HEK293 (cell line): Measurements from ENCODE around the gene EFEMP1.

Experiments used
- CTCF ChIA-PET: fragments of 350-600 bp; formaldehyde crosslinking; extraction: SDS; loops from one replicate; lab custom pipeline; 2021; ENCODE audit warnings: antibody characterized with exemption; lab: Yijun Ruan, JAX
- POLR2A ChIA-PET: fragments of 300-600 bp; formaldehyde crosslinking; extraction: SDS; loops from one replicate; lab custom pipeline; 2020; ENCODE audit warnings: antibody characterized with exemption, inconsistent platforms; lab: Yijun Ruan, JAX
- H3K27ac ChIP-seq: fragments of 200-500 bp; sonication (Bioruptor generic); 2 replicates; pipeline ENCODE4 v1.5.1; 2014; ENCODE audit warnings: low read depth, low read length, control low read depth, inconsistent platforms; ENCODE audit errors: extremely low read depth
- H3K36me3 ChIP-seq, 2 experiments: fragments of 200-500 bp in 1 of 2; sonication (Bioruptor generic) in 1 of 2; 1 replicate in 1 of 2; 2 replicates in 1 of 2; pipeline ENCODE4 v1.5.1; 2014 to 2017; ENCODE audit warnings: inconsistent platforms in 2 of 2, low read length in 2 of 2; ENCODE audit not compliant: control insufficient read depth in 2 of 2, insufficient read depth in 1 of 2
- H3K4me1 ChIP-seq: fragments of 200-500 bp; sonication (Bioruptor generic); 2 replicates; pipeline ENCODE4 v1.5.1; 2014; ENCODE audit warnings: mild to moderate bottlenecking, low read length, inconsistent platforms; ENCODE audit not compliant: control insufficient read depth, insufficient read depth
- H3K4me3 ChIP-seq: 2 replicates; pipeline ENCODE4 v1.5.1; 2011; ENCODE audit warnings: low read depth, mild to moderate bottlenecking, control low read depth, low read length, moderate library complexity
- H3K9me3 ChIP-seq: fragments of 200-500 bp; sonication (Bioruptor generic); 2 replicates; pipeline ENCODE4 v1.5.1; 2014; ENCODE audit warnings: low read depth, low read length, inconsistent platforms; ENCODE audit not compliant: control insufficient read depth, insufficient read depth
- AEBP2 ChIP-seq: fragments of 450-650 bp; formaldehyde crosslinking; IDR thresholded peaks from 2 replicates; pipeline ENCODE4 v1.5.1; 2016; ENCODE audit warnings: missing biosample characterization, missing genetic modification characterization, borderline replicate concordance
- GLI2 ChIP-seq: fragments of 450-650 bp; formaldehyde crosslinking; IDR thresholded peaks from 2 replicates; pipeline ENCODE4; 2017; ENCODE audit warnings: missing biosample characterization, missing genetic modification characterization, low read depth, borderline replicate concordance
- GLIS1 ChIP-seq: fragments of 450-650 bp; formaldehyde crosslinking; IDR thresholded peaks from 2 replicates; pipeline ENCODE4 v1.5.1; 2016; ENCODE audit warnings: missing biosample characterization, missing genetic modification characterization
- MZF1 ChIP-seq: fragments of 450-650 bp; formaldehyde crosslinking; IDR thresholded peaks from 2 replicates; pipeline ENCODE4 v1.5.1; 2017; ENCODE audit warnings: missing biosample characterization, missing genetic modification characterization, borderline replicate concordance
- PRDM4 ChIP-seq: fragments of 450-650 bp; formaldehyde crosslinking; IDR thresholded peaks from 2 replicates; pipeline ENCODE4 v1.5.1; 2017; ENCODE audit warnings: missing biosample characterization, missing genetic modification characterization
- SALL2 ChIP-seq: fragments of 450-650 bp; formaldehyde crosslinking; IDR thresholded peaks from 2 replicates; pipeline ENCODE4 v1.5.0; 2017; ENCODE audit warnings: missing biosample characterization, mild to moderate bottlenecking, missing genetic modification characterization, borderline replicate concordance
- SCRT2 ChIP-seq: fragments of 450-650 bp; formaldehyde crosslinking; IDR thresholded peaks from 2 replicates; pipeline ENCODE4 v1.5.1; 2016; ENCODE audit warnings: missing biosample characterization, missing genetic modification characterization
- ZBTB21 ChIP-seq: fragments of 450-650 bp; formaldehyde crosslinking; IDR thresholded peaks from 2 replicates; pipeline ENCODE4 v1.5.1; 2017; ENCODE audit warnings: missing biosample characterization, missing genetic modification characterization
- ZFP41 ChIP-seq: fragments of 450-650 bp; formaldehyde crosslinking; IDR thresholded peaks from 2 replicates; pipeline ENCODE4 v1.5.1; 2016; ENCODE audit warnings: missing biosample characterization, missing genetic modification characterization, borderline replicate concordance
- ZIC2 ChIP-seq: fragments of 450-650 bp; formaldehyde crosslinking; IDR thresholded peaks from 2 replicates; pipeline ENCODE4 v1.5.1; 2016; ENCODE audit warnings: missing biosample characterization, missing genetic modification characterization
- ZNF157 ChIP-seq: fragments of 450-650 bp; formaldehyde crosslinking; IDR thresholded peaks from 2 replicates; pipeline ENCODE4 v1.5.1; 2016; ENCODE audit warnings: missing biosample characterization, missing genetic modification characterization
- ZNF169 ChIP-seq: fragments of 450-650 bp; formaldehyde crosslinking; IDR thresholded peaks from 2 replicates; pipeline ENCODE4 v1.5.1; 2016; ENCODE audit warnings: missing biosample characterization, missing genetic modification characterization
- ZNF24 ChIP-seq: fragments of 450-650 bp; formaldehyde crosslinking; IDR thresholded peaks from 2 replicates; pipeline ENCODE4 v1.5.1; 2016; ENCODE audit warnings: missing biosample characterization, missing genetic modification characterization
- ZNF324 ChIP-seq: fragments of 450-650 bp; formaldehyde crosslinking; IDR thresholded peaks from 2 replicates; pipeline ENCODE4 v1.5.1; 2016; ENCODE audit warnings: missing biosample characterization, missing genetic modification characterization
- ZNF341 ChIP-seq: fragments of 450-650 bp; formaldehyde crosslinking; IDR thresholded peaks from 2 replicates; pipeline ENCODE4; 2016; ENCODE audit warnings: low read depth, missing biosample characterization, missing genetic modification characterization
- ZNF354C ChIP-seq: fragments of 450-650 bp; formaldehyde crosslinking; IDR thresholded peaks from 2 replicates; pipeline ENCODE4 v1.5.1; 2016; ENCODE audit warnings: missing biosample characterization, missing genetic modification characterization, low read depth, borderline replicate concordance
- ZNF362 ChIP-seq: fragments of 450-650 bp; formaldehyde crosslinking; IDR thresholded peaks from 2 replicates; pipeline ENCODE4 v1.5.1; 2016; ENCODE audit warnings: missing biosample characterization, missing genetic modification characterization
- ZNF473 ChIP-seq: fragments of 450-650 bp; formaldehyde crosslinking; IDR thresholded peaks from 2 replicates; pipeline ENCODE4 v1.5.1; 2017; ENCODE audit warnings: missing biosample characterization, missing genetic modification characterization
- ZNF777 ChIP-seq: fragments of 450-650 bp; formaldehyde crosslinking; IDR thresholded peaks from 2 replicates; pipeline ENCODE4 v1.5.1; 2017; ENCODE audit warnings: missing biosample characterization, missing genetic modification characterization, borderline replicate concordance
- ZXDB ChIP-seq: fragments of 450-650 bp; formaldehyde crosslinking; IDR thresholded peaks from 2 replicates; pipeline ENCODE4 v1.5.1; 2016; ENCODE audit warnings: missing biosample characterization, missing genetic modification characterization
- TF ChIP-seq, protein P1 (sequence below): fragments of 450-650 bp; formaldehyde crosslinking; IDR thresholded peaks from 2 replicates; pipeline ENCODE4 v1.5.1; 2016; ENCODE audit warnings: missing biosample characterization, missing genetic modification characterization

The EFEMP1 gene

DNA sequence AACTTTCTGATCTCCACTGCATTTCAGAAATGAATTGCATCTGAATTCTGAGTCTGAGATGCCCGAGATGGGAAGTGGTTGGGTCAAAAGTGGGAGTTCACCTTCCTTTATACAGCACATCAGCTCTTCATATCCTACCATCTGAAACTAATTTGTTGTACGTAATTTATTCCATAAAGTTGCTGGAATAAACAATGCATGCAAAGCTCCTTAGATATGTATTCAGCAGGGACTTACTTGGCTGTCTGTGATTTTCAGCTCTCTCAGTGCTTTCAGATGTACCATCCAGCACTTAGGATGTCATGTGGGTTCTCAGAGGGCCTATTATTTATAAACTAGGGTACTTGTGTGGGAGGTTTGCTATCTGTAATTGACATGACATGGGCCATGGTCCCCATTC is 46.9 kb upstream of the EFEMP1 start (continued):
- TF ChIP-seq AEBP2 (no peak), ZNF341 (tag by site-specific recombination) (no peak), ZNF324 (no peak)

GRCh38 chr2:55968941-55969340 is 45.4 kb upstream of the EFEMP1 start:
- no peak overlapping the region for H3K27ac ChIP-seq
- no peak overlapping the region for H3K4me3 ChIP-seq
- POLR2A ChIA-PET, result no interaction called here
- TF ChIP-seq ZIC2 (tag by site-specific recombination) (no peak), ZNF473 (tag by site-specific recombination) (no peak), ZXDB (tag by site-specific recombination) (no peak)
- no peaks in the 10 kb centered on the region for H3K4me1 ChIP-seq
- no peaks in the 10 kb centered on the region for H3K9me3 ChIP-seq
- CTCF ChIA-PET, result interaction anchor here (0.6 to 1.4 kb wide), 3 partner anchors 88 to 198 kb away, joined by 3 to 4 read pairs (median 3); no protein-coding TSS in a partner anchor
- H3K36me3 ChIP-seq, result no peaks in the 10 kb centered on the region

GRCh38 chr2:55966401-55967118 is 43.0 kb upstream of the EFEMP1 start:
- H3K4me1 ChIP-seq, result no peaks in the 10 kb centered on the region
- CTCF ChIA-PET, result no interaction called here
- no peaks in the 10 kb centered on the region for H3K36me3 ChIP-seq
- H3K27ac ChIP-seq, result no peak overlapping the region
- POLR2A ChIA-PET, result no interaction called here
- no peak for TF ChIP-seq ZNF777 (tag by site-specific recombination)
- no peak for TF ChIP-seq ZNF24 (tag by site-specific recombination)
- TF ChIP-seq, protein P1, sequence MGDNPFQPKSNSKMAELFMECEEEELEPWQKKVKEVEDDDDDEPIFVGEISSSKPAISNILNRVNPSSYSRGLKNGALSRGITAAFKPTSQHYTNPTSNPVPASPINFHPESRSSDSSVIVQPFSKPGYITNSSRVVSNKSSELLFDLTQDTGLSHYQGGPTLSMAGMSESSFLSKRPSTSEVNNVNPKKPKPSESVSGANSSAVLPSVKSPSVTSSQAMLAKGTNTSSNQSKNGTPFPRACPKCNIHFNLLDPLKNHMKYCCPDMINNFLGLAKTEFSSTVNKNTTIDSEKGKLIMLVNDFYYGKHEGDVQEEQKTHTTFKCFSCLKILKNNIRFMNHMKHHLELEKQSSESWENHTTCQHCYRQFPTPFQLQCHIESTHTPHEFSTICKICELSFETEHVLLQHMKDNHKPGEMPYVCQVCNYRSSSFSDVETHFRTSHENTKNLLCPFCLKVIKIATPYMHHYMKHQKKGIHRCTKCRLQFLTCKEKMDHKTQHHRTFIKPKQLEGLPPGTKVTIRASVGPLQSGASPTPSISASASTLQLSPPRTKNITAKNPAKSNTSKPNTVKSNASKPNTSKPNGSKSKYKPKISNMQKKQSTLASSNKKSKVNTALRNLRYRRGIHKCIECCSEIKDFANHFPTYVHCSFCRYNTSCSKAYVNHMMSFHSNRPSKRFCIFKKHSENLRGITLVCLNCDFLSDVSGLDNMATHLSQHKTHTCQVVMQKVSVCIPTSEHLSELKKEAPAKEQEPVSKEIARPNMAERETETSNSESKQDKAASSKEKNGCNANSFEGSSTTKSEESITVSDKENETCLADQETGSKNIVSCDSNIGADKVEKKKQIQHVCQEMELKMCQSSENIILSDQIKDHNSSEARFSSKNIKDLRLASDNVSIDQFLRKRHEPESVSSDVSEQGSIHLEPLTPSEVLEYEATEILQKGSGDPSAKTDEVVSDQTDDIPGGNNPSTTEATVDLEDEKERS (tag by site-specific recombination), result no peak
- TF ChIP-seq ZNF157 (tag by site-specific recombination), result no peak
- no peak for TF ChIP-seq ZFP41 (tag by site-specific recombination)
- TF ChIP-seq ZNF362 (tag by site-specific recombination), result no peak
- TF ChIP-seq SALL2 (tag by site-specific recombination), result no peak
- H3K4me3 ChIP-seq, result no peak overlapping the region
- H3K9me3 ChIP-seq, result no peaks in the 10 kb centered on the region

- ChIA-PET CTCF (interaction anchor here (7.2 kb wide), 1 partner anchor 194 kb away, joined by 88 read pairs; no protein-coding TSS in a partner anchor), POLR2A (no interaction called here)
- Histone ChIP-seq H3K27ac (no peak overlapping the region), H3K4me3 (no peak overlapping the region), H3K9me3 (no peaks in the 10 kb centered on the region), H3K36me3 (no peaks in the 10 kb centered on the region), H3K4me1 (no peaks in the 10 kb centered on the region)
- TF ChIP-seq ZNF354C (tag by site-specific recombination), result no peak
- TF ChIP-seq ZBTB21 (tag by site-specific recombination), result no peak
- no peak for TF ChIP-seq MZF1 (tag by site-specific recombination)
- TF ChIP-seq ZNF169 (tag by site-specific recombination), result no peak
- TF ChIP-seq ZNF24 (tag by site-specific recombination), result no peak
- TF ChIP-seq GLIS1 (tag by site-specific recombination), result no peak
- TF ChIP-seq SCRT2 (tag by site-specific recombination), result no peak
- TF ChIP-seq GLI2 (tag by site-specific recombination), result no peak
- TF ChIP-seq PRDM4 (tag by site-specific recombination), result no peak
Measured at GRCh38 chr2:55965966-55966365, 42.4 kb upstream of the EFEMP1 start.
